Superior temporal gyrus (tissue), 1 donor: ENCODE measurements around the gene SRM.
A peak's percentile ranks its signal among the peaks of the same experiment; 100 is the strongest.
"Not testable (repeated sequence)": the region's sequence is repeated elsewhere in the genome, so short reads cannot be mapped to it uniquely, and the experiment has no call there.

Experiments used
- DNase-seq: peaks from one replicate; pipeline ENCODE4 v3.0.0-alpha.2; 2016; ENCODE audit errors: extremely low spot score

SRM gene

DNA sequence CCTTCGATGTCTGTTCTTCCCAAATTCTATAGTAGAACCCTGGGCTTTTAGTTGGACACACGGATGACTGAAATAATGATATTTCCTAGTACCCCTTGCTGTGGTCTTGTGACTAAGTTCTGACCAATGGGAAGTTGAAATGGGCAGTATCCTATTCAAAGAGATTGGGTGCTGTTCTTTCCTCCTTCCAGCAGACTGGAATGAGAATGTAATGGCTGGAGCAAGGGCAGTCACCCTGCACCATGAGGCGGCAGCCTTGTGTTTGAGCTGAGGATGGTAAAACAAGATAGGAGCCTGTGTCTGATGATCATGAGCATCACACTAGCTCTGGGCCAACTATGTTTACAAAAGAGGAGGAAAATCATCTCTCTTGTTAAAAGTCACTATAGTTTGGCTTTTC is 5.1 kb upstream of the SRM start:
- no peak for DNase-seq

DNA sequence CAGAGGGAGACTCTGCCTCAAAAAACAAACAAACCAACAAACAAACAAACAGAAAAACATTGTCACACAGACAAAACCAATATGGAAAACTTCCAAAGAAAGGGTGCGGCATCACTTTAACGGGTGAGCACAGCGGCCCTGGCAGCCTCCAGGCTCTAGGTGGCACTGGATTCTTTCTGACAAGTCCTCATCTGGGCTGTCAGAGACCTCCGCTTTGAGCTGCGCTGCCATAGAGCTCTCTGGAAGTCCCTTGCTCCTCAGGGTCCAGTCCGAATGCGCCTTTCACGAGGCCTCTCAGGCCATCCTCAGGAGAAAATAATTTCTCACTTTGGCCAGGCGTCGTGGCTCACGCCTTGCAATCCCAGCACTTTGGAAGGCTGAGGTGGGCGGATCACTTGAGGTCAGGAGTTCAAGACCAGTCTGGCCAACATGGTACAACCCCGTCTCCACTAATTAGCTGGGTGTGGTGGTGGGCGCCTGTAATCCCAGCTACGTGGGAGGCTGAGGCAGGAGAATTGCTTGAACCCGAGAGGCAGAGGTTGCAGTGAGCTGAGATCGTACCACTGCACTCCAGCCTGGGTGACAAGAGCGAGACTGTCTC is 4.2 kb upstream of the SRM start:
- not testable (repeated sequence) for DNase-seq

DNA sequence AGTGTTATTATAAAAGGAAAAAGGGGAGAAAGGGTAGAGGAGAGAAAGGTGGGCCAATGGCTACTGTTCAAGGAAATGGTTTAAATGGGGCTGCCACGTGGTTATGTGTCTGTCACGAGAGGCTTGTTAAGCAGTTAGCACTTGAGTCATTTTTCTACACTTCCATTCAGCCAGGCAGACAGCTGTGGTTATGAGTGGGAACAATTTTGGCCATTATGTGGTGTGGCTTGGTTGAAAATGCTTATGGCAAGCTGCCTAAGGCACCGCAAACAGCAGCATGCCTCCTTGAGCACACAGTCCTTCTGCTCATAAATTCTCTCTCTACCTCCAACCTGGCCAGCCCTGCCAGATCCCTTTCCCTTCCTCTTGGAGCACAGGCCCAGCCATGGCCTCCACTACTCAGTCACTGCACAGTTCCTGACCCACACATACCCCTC is 3.2 kb upstream of the SRM start:
- peak; percentile 67 for DNase-seq

DNA sequence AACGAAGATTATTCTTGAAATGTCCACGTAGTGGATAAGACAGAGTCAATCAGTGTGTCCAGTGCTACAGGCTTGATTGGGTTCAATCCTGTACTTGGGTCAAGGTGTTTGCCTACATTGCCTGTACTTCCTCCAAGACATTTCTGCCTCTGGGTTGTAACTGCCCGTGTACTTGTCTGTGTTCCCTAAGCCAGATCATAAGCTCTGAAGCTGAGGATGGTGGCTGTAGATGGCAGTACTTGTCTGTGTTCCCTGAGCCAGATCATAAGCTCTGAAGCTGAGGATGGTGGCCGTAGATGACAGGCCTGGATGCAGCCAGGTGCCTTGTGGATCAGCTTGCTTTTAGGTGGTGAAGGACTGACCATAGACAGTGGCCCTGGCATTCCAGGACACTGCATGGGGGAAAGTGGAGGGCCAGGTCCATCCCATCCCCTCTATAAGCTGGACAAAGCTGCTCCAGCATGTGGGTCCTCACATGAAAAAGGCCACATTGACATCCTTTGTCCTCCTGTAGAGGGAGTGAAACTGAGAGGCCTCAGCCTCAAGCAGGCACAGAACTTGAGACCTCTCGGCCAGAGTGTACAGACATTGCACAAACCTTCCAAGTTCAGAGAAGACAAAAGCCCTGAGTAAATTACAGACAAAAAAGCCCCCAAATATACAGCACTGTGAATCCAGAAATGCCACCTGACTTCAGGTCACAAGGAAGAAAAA is 2.0 kb upstream of the SRM start:
- DNase-seq: no peak

DNA sequence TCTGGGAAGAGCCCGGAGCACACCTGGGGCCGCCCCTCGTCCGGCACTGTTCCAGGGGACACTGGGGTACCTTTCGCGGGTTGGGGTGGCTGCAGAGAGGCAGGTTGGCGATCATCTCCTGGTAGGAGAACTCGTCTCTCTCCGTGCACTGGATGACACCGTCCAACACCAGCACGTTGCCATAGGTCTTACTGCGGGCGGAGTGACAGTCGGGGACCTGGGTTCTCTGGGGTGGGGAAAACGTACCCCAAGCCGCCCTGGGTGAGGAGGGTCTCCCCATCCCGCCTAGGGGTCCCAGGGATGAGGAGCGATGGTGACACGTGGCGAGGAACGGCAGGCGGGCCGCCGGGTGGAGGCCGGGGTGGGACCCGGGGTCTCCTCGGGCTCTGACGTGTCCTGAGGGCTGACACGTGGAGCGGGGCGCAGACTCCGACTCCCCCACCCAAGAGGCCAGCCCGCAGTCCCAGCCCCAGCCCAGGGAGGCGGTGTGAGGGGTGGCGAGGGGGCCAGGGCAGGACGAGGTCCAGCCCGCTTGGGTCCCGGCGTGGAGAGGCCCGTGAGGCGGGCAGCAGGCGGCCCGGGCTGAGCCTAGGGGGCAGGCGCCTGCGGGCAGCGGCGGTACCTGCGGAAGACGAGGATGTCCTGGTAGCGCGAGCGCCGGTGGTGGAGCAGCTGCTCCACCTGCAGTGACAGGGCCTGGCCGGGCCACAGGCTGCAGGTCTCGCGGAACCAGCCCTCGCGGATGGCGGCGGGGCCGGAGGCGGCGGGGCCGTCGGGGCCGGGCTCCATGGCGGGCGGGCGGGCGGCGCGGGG is 457 bp downstream of the SRM start:
- no peak for DNase-seq

DNA sequence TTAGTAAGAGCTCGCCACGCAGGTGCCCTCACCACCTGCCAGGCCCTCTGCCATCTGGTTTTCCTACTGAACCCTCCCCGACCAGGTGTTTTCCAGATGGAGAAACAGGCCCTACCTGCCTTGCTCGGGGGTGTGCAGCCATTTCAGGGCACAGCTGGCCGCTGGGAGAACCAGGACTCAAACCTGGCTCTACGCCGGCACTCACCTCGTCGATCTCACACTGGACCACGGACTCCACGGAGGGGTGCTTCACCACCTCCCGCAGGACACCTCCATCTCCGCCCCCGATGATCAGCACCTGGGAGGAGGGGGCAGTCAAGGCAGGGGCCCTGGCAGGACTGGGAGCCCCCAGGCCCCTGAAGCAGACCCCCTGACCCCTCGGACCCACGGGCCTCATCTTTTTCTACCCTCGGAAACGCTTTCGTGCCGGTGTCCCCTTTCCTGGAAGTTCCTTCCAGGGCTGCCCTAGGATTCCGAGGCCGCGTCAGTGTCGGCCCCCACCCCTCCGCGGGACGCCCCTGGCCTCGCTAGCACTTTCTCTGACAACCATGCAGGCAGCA is 1.1 kb downstream of the SRM start:
- no peak for DNase-seq

DNA sequence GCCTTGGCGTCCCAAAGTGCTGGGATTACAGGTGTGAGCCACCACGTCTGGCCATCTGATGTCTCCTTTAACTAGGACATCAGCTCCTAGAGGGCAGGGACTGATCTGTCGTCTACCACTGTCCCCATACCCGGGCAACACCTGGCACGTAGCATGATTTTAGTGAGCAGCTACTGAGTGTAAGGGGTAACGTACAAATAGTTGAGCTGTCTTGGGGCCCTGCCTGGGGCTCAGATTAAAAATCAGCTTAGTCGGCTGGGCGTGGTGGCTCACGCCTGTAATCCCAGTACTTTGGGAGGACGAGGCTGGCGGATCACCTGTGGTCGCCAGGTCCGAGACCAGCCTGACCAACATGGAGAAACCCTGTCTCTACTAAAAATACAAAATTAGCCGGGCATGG is 1.8 kb downstream of the SRM start:
- DNase-seq: no peak

DNA sequence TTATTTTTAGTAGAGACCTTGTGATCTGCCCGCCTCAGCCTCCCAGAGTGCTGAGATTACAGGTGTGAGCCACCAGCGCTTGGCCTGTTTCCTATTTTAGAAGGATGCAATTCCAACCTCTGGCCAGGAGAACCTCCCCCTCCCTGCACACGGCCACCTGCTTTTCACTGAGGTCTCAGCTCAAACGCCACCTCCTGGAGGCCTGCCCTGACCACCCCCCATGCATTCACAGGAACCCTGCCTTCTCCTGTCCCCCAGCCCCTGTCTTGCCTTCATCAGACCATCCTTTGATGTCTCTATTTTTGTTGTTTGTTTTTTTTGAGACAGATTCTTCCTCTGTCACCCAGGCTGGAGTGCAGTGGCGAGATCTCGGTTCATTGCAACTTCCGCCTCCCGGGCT is 2.3 kb downstream of the SRM start:
- no peak for DNase-seq

DNA sequence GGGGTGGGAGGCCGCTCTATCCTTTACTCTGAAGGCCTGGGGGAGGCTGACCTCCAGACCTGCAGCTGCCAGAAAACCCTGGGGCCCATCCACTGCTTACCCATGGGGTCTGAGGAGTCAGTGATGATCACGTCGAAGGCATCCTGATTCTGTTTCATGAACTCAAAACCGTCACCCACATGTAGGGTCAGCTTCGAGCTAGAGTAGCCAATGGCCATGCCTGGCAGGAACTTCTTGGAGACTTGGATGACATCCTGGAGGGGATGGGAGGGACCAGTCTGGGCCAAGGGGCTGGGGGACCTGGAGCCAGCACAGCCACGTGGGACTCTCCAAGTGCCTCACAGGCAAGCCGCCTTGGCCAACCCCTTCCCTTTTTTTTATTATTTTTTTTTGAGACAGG is 3.3 kb downstream of the SRM start:
- no peak for DNase-seq

DNA sequence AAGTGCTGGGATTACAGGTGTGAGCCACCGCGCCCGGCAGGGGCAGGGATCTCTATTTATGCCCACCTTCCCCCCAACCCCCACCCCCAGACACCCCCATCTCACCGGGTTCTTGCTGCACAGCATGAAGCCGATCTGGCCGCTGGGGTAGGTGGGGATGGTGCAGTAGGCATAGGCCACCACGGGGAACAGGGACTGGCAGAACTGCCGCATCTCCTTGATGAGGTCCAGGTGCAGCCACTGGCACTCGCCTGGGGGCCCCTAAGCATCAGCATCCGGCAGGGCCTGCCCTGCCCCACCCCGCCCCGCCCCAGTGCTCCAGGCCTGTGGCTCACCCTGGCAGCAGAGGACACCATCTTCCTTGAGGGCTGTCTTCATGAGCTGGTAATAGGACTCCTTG is 4.1 kb downstream of the SRM start:
- DNase-seq: no peak

DNA sequence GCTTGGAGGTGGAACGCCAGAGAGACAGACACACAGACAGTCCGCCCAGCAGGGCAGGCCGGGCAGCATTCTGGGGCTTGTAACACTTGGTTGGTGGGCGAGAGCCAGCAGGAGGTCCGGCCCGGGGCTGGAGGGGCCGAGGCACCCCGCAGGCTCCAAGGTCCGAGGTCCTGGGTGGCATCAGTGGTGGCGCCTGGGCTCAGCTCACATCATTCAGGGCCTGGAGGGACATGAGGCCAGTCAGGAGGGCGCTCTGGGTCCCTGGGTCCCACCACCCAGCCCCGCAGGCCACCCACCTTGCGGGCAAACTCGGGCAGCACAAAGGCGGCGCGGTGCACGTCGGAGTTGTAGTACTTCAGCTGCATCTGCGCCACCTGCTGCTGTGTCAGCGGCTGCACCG is 5.2 kb downstream of the SRM start:
- no peak for DNase-seq

DNA sequence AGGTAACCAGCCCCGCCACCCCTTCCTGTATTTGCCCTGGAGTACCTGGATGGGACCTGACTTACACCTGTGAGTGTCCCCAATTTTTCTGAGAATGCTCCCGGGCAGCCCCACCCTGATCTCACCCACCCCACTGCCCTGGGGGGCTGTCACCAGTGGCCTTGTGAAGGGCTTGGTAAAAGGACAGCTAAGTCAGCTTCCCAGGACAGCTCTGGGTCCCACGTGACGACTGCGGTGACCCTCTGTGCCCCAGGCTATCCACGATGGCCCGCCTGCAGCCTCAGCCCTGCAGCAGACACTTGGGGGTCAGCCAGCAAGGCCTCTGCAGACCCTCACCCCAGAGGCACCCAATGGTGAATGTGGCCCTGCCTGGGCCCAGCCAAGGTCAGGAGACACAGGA is 5.6 kb downstream of the SRM start:
- DNase-seq: no peak

DNA sequence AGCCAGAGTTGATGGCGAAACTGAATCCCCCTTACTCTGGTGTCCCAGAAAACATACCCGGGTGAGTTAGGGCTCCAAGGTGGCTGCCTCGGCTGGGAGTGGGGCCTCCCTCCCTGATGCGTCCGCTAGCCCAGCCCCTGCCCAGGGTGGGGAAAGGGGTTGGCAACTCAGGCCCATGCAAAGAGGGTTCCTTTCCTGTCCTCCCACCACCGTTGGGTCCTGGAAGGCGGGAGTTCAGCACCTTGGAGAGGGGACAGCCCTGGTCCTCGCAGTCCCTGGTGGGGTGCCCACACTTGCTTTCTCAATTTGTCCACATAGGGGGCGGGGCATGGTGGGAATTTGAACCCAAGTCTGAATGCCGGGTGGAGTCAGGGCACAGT is 6.1 kb downstream of the SRM start:
- no peak for DNase-seq

DNA sequence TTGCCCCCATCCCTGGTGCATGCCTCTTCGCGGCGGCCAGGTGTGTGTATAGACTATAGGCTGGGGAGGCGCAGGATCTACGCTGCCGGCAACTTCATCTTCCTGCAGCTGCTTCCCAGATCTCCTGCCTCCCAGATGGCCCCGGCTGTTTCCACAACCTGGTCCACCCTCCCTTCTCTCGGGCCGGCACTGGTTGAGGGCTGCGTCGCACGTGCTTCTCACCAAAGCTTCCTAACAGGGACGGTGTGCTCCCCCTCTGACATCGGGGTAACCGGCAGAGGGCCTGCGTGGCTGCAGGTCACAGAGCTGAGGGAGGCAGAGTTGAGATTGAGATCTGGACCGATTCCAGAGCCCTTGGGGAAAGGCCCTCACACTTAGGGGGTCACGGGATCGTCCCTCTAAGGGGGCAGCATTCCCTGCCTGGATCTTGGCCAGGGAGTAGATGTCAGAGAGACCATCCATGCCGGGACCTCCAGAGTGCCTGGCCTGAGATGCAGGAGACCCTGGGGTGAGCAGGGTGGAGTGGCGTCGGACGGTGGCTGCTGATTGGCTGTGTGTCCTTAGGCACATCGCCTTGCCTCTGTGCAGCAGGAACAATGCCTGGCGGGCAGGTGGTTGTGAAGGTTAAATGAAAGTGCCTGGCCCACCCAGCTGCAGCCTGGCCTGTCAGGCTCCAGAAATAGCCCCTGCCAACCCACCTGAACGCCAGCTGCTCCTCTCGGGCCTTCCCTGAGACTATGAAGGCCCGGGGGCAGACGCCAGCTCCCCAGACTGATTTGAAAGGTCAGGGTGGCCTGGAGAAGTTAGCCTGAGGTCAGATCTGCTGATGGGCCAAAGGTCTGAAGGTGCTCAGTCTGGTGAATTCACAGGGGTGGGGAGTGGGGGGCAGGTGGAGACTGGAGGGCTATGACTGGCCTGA is 6.7 kb downstream of the SRM start:
- DNase-seq: no peak

DNA sequence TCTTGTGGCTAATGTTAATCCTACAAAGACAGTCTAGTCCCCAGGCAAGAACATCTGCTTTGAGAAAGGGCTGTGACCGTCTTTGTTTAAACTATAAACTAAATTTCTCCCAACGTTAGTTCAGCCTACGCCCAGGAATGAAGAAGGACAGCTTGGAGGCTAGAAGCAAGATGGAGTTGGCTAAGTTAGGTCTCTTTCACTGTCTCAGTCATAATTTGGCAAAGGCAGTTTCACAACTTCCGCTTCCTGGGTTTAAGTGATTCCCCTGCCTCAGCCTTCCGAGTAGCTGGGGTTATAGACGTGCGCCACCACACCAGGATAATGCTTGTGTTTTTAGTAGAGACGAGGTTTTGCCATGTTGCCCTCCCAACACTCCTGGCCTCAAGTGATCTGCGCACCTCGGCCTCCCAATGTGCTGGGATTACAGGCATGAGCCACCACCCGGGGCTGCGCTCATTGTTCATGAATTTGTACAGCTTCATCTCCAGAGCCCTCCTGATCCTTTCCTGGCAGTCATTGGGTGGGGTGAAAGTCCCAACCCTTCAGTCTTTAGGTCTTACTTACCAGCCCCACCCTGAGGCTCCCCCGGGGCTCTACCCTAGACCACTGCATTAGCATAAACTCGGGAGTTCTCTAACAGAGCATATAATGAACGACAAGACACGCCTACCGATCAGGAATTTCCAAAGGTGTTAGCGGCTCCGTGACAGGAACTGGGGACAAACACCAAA is 7.9 kb downstream of the SRM start:
- DNase-seq: no peak

DNA sequence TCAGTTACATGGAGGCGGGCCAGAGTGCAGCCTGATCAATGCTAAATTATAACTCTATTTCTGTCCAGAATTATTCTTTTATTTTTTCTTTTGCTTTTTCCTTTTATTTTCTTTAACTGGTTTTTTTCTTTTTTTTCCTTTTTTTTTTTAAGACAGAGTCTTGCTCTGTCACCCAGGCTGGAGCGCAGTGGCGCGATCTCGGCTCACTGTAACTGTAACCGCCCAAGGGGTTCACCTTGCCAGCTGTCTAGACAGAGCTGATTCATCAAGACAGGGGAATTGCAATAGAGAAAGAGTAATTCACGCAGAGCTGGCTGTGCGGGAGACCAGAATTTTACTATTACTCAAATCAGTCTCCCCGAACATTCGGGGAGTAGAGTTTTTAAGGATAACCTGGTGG is 8.7 kb downstream of the SRM start:
- not testable (repeated sequence) for DNase-seq

DNA sequence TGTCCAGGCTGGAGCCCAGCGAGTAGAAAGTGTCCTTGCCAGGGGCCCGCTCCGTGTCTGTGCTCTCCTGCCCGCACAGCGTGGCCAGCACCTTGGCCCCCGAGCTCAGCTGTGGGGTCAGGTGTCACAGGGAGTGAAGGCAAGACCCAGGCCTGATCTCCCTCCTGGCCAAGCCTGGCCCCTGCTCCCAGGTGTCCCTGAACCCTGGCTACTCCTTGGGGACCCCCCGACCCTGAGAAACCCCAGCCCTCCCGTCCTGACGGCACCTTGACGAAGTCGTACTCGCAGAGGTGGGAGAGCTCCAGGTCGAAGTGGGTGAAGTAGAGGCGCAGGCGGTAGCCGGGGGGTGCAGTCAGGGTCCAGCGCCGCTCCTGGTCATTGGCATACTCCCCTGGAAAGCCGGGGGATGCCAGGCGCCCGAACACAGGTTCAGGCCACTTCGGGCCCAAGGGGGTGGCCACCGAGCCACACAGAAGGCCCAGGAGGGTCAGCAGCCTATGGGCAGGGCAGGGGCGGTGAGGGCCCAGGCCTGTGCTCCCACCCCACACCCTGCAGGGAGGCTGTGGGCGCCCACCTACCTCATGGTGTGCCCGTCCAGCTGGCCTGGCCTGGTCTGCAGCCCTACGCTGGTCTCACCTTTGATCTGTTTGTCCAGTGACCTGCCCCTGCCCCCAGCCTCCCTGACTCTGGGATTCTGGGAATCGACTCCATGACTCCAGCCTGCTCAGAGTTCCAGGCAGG is 13.0 kb downstream of the SRM start, which contains the start of gene MASP2:
Gene MASP2, minus strand, starts transcription at position 615 of the 741 bp plus-strand sequence. Its CDS starts 32 bp downstream, at position 583.
- no peak for DNase-seq

DNA sequence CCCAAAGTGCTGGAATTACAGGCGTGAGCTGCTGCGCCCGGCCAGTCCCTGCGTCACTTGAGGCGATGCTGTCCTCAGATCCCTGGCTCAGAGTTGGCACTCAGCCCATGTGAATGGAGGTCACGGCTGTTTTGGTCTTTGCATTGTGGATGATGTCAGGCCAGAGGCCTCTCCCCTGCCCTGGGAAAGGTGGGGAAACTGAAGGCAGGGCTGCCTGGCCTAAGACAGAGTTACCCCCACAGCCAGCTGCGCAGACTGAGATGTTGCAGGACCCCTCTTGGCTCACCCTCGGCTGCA is 13.6 kb downstream of the SRM start:
- DNase-seq: no peak

DNA sequence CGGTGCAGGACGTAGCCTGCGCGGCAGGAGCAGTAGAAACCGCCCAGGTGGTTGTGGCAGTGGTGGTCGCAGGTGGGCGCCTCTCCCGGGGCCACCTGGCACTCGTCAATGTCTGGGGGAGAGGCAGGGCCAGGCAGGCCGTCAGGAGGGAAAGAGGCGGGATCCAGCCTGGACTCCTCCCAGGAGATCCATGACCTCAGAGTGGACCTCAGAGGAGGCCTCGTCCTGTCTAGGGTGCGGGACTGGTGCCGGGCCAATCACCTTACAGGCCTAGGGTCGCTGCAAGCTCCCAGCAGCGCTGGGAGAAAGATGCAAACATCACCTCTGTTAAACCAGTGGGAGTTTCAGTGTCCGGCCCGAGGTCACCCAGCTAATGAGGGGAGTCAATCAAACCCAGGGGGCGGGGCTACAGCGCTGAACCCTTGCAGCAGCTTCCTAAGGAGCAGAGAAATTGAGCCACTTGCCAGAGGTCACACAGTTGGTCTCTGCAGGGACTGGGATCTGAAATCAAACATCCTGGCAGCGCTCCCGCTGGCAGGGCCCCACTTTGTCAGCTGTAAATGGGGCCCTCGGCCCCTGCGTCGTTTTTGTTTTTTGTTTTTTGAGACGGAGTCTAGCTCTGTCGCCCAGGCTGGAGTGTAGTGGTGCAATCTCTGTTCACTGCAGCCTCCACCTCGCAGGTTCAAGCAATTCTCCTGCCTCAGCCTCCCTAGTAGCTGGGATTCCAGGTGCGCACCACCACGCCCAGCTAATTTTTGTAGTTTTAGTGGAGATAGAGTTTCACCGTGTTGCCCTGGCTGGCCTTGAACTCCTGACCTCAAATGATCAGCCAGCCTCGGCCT is 14.2 kb downstream of the SRM start:
- DNase-seq: no peak
